HG02642 (cell line): ENCODE results near the gene CCNQ.
"Not testable (repeated sequence)": the region's sequence is repeated elsewhere in the genome, so short reads cannot be mapped to it uniquely, and the experiment has no call there.

ENCODE experiments used
- ATAC-seq: cut with Tn5 transposase; IDR thresholded peaks from one replicate; pipeline ENCODE4 v1.9.1; 2021; ENCODE audit warnings: mild to moderate bottlenecking; ENCODE audit not compliant: unreplicated experiment, poor library complexity

Gene CCNQ

DNA sequence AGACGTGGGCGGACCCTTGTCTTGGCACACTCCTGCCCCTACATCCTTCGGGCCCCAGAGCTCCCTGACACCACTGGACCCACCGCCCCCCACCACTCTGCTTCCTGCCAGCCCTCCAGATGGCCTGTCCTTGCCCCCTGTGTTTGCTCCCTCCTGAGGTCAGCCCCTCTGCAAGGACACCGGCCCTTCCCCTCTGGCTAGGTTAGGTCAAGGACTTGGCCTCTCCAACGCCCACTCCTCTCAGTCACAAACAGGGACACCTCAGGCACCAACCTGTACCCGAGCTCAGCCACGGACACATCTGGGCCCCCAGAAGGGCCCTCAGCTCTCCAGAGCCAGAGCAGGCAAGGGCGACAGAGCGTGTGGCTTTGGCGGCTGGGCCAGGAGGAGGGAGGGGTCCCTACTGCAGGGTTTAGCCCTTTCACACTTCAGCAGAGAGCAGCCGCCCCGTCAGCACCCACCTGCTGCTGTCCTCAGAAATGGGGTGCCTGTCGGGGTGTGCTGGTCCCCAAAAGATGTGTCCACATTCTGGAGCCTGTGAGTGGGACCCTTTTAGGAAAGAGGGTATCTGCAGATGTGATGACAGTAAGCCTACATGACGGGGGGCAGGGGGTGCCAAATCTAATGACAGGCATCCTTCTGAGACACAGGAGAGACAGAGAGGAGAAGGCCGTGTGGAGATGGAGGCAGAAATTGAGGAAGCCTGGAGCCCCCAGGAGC is 24.5 kb upstream of the CCNQ start:
- ATAC-seq: no peak

GRCh38 chrX:153622661-153623309 is 23.8 kb upstream of the CCNQ start:
- no peak for ATAC-seq

DNA sequence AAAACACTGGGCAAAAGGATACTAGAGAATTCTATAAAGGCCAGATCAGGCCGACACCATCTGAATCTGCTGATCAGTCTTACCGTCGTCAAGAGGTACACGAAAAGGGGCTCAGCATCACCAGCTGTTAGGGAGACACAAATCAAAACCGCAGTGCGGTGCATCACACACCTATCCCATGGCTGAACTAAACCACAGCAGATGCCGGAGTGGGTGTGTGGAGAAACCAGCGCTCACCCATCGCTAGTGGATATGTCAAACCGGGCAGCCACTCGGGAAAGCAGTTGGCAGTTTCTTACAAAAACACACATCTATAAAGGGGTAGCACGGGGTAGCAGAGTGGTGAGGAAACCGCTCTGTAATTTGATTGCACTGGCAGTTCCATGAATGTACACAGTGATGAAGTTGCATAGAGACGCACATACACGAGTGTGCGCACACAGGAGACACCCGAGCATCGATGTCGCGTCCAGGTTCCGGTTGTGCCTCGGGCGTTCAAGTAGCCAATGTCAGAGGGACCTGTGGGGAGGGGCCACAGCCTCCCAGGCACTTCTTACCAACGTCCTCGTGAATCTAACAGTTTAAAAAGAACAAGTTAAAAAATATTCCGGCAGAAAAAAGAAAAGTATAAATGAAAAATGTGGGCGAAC is 23.1 kb upstream of the CCNQ start:
- ATAC-seq: no peak

DNA sequence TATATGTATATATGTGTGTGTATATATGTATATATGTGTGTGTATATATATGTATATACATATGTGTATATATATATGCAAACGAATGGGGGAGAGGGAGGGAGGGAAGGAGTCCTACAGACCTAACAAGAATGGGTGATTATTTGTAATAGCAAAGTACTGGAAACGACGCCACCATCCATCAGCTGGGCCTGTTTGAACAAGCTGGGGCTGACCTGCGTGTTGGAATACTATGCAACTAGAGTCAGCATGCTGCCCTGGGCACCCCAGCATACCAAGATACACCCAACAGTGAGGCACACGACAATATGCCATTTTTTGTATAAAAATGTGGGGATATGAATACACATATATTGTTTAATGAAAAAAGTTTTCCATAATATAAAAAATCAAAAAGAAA is 21.6 kb upstream of the CCNQ start:
- ATAC-seq: no peak

GRCh38 chrX:153614818-153615217 is 15.9 kb upstream of the CCNQ start:
- no peak for ATAC-seq

DNA sequence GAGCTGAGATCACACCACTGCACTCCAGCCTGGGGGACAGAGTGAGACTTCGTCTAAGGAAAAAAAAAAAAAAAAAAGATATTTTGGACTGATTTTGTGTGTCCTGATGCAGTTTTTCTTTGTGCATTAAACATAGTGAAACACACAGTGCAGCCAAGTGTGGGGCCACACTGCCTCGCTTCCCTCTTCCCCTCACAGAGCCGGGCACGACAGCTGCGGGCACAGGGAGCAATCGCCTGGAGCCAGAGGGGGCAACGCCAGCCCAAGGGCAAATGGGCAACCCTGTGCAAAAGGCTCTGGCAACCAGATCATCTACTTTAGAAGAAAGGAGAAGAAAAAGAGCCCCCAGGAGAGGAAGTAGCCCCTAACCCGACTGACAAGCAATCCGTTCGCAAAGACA is 13.5 kb upstream of the CCNQ start:
- no peak for ATAC-seq

- no peak for ATAC-seq
Measured at GRCh38 chrX:153611298-153612095, 12.6 kb upstream of the CCNQ start.

GRCh38 chrX:153610836-153611213 is 11.9 kb upstream of the CCNQ start:
- ATAC-seq: no peak

DNA sequence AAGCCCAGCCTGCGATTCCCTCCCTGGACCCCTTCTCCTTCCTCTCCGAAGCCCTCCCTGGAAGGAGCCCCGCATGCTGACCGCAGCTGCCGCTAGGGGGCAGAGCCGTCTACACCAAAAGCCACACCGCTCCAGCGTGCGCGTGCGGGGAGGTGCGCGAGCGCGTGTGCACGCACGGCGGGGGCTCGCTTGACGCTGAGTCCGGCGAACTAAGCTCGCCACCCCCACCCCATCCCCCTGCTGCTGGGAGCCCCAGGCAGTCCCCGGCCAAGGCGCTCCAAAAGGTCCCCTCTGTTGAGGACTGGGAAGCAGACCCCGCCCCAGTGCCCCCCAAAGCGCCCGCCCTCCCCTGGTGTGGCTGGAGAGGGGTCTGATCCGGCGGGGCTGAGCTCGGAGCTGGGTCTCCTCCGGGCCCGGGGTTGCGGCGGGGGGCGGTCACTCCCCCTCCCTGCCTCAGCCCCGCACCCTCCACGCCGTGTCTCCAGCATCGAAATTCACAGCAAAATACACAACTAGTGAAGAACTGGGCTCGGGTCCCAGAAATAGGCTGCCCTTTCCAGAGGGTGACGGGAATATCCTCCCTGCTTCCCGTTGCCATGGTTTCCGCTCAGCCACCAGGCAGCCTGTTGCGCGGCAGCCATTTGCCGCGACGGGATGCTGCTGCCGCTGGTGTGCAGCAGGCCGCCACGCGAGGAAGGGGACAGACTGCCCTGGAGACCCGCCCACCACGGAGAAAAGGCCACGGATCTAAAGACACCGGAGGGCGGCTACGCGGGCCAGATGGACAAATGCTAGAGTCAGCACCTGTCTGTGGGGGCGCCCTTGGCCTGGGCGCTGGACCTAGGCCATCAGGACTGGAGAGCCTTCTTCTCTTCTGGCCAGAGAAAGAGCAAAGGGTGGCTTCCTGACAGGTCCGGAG is 11.2 kb upstream of the CCNQ start:
- ATAC-seq: no peak

- ATAC-seq: no peak
Measured at GRCh38 chrX:153608806-153609205, 9.9 kb upstream of the CCNQ start.

GRCh38 chrX:153608376-153608775 is 9.4 kb upstream of the CCNQ start:
- no peak for ATAC-seq

- no peak for ATAC-seq
Measured at GRCh38 chrX:153606503-153606902, 7.6 kb upstream of the CCNQ start.

DNA sequence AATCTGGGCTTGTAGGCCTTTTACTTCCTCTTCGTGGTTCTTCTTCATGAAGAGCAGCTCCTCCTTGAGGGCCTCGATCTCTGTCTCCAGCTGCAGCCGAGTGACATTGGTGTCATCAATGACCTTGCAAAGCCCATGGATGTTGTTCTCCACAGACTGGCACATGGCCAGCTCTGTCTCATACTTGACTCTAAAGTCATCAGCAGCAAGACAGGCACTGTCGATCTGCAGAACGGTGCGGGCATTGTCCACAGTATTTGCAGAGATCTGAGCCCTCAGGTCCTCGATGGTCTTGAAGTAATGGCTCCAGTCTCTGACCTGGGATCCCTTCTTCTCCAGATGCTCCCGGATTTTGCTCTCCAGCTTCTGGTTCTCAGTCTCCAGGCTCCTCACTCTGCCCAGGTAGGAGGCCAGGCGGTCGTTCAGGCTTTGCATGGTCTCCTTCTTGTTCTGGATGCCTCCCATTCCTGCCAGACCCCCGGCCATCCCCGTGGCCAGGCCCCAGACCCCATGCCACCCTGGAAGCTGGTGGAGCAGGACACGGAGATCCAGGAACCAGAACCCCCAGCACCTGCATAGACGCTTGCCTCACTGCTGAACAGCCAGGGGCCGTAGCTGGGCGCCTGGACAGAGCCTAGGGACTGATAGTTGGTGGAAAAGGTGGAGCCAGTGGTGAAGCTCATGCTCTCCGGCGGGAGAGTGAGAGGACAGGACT is 5.9 kb upstream of the CCNQ start:
- ATAC-seq: not testable (repeated sequence)

DNA sequence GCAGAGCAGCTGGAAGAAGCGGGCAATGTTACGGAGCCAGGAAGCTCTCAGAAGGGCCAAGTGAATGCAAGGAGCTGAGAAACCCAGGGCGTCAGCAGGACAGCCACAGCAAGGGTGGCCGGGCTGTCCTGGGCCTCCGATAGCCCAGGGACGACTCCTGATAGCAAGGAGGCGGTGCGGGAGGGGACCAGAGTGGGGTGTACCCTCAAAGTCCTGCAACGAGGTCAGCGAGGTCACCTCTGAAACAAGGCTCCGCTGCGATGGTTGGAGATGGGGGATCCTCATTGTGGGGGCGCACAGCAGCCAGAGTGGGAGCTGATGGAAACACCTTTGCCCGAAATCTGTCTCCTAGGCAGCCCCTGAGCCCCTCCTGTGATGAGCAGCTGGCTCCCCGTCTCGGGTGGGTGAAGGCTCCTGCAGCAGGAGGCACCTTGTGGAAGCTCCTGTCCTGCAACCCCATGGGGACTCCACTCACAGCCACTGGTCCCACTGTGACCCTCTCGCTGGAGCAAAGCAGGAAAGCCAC is 4.3 kb upstream of the CCNQ start:
- no peak for ATAC-seq

DNA sequence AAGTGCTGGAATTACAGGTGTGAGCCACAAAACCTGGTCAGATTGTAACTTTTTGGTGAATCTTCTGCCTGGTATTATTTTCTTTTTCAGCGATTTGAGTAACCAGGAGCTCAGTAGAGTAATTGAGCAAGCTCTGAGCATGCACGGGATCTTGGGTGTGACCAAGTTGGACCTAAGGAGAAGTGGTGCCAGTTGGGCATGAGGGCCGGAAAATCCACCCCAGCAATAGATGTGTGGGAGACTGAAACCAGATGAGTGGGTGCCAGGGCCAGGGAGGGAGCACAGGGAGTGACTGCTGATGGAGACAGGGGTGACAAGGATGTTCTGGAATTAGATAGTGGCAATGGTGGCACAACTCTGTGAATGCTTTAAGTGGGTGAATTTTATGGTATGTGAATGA is 3.7 kb upstream of the CCNQ start:
- no peak for ATAC-seq

GRCh38 chrX:153601511-153602110 is 2.7 kb upstream of the CCNQ start:
- no peak for ATAC-seq

GRCh38 chrX:153600921-153601320 is 2.0 kb upstream of the CCNQ start:
- ATAC-seq: no peak

DNA sequence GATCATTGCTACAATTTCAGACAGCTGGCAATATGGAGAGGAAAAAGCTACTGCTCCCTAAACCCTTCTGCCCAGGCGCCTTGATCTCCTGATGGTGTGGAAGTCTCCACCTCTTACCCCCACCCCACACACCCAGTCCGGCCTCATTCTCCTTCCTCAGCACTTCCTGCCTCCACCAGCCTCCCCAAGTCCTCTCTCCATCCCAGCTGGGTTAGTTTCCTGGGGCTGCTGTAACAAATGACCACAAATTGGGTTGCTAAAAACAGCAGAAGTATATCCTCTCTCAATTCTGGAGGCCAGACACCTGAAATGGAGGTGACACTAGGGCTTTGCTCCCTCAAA is 1.1 kb upstream of the CCNQ start:
- no peak for ATAC-seq
